ENCODE measurements around the gene PRELP.
A peak's percentile ranks its signal among the peaks of the same experiment; 100 is the strongest.

Gene PRELP

GRCh38 chr1:203458078-203458477 lies 17.5 kb upstream of the PRELP start:
- Histone ChIP-seq H3K36me3 (ENCODE audit: control insufficient read depth in 2 of 2, insufficient read depth in 1 of 2, low read length in 2 of 2) (no peaks in the 10 kb centered on the region), H3K27ac (ENCODE audit: extremely low read depth, low read depth, low read length) (no peak overlapping the region), H3K4me1 (ENCODE audit: control insufficient read depth, insufficient read depth, low read length) (no peaks in the 10 kb centered on the region), H3K4me3 (ENCODE audit: low read depth, low read length) (no peak overlapping the region), H3K9me3 (ENCODE audit: control insufficient read depth, insufficient read depth, low read depth, low read length) (no peaks in the 10 kb centered on the region)
- POLR2A ChIA-PET = no interaction called here
- peak; percentile 65 for TF ChIP-seq ZNF133 (tag by site-specific recombination; IDR thresholded peaks at IDR 0.05)
- TF ChIP-seq ZNF654 (tag by site-specific recombination; IDR thresholded peaks at IDR 0.05; ENCODE audit: low read depth) = no peak
- CTCF ChIA-PET = no interaction called here

GRCh38 chr1:203459671-203460201 lies 15.9 kb upstream of the PRELP start:
- ChIA-PET CTCF (no interaction called here), POLR2A (no interaction called here)
- Histone ChIP-seq H3K36me3 (ENCODE audit: control insufficient read depth in 2 of 2, insufficient read depth in 1 of 2, low read length in 2 of 2) (no peaks in the 10 kb centered on the region), H3K27ac (ENCODE audit: extremely low read depth, low read depth, low read length) (no peak overlapping the region), H3K4me1 (ENCODE audit: control insufficient read depth, insufficient read depth, low read length) (no peaks in the 10 kb centered on the region), H3K9me3 (ENCODE audit: control insufficient read depth, insufficient read depth, low read depth, low read length) (no peaks in the 10 kb centered on the region), H3K4me3 (ENCODE audit: low read depth, low read length) (no peak overlapping the region)
- TF ChIP-seq PRDM6 (tag by site-specific recombination; IDR thresholded peaks at IDR 0.05) (no peak), ZNF311 (tag by site-specific recombination; IDR thresholded peaks at IDR 0.05; ENCODE audit: borderline replicate concordance) (no peak), ZBTB17 (tag by site-specific recombination; IDR thresholded peaks at IDR 0.05) (no peak), ZNF513 (tag by site-specific recombination; IDR thresholded peaks at IDR 0.05) (no peak), ZBTB21 (tag by site-specific recombination; IDR thresholded peaks at IDR 0.05) (no peak), YY2 (tag by site-specific recombination; IDR thresholded peaks at IDR 0.05) (no peak), MZF1 (tag by site-specific recombination; IDR thresholded peaks at IDR 0.05; ENCODE audit: borderline replicate concordance) (no peak)

GRCh38 chr1:203461717-203462116 lies 13.9 kb upstream of the PRELP start:
- no peaks in the 10 kb centered on the region for H3K36me3 ChIP-seq (ENCODE audit: control insufficient read depth in 2 of 2, insufficient read depth in 1 of 2, low read length in 2 of 2)
- TF ChIP-seq ZNF112 (tag by site-specific recombination; IDR thresholded peaks at IDR 0.05) (no peak), SCRT2 (tag by site-specific recombination; IDR thresholded peaks at IDR 0.05) (peak; percentile 78), ZIC2 (tag by site-specific recombination; IDR thresholded peaks at IDR 0.05) (peak; percentile 68), ZNF121 (tag by site-specific recombination; IDR thresholded peaks at IDR 0.05) (no peak), SCRT1 (tag by site-specific recombination; IDR thresholded peaks at IDR 0.05; ENCODE audit: borderline replicate concordance) (0 out of 2 replicates have a peak, but pooled peaks have one; percentile 11)
- H3K4me3 ChIP-seq (ENCODE audit: low read depth, low read length) = no peak overlapping the region
- no peaks in the 10 kb centered on the region for H3K9me3 ChIP-seq (ENCODE audit: control insufficient read depth, insufficient read depth, low read depth, low read length)
- no peaks in the 10 kb centered on the region for H3K4me1 ChIP-seq (ENCODE audit: control insufficient read depth, insufficient read depth, low read length)
- H3K27ac ChIP-seq (ENCODE audit: extremely low read depth, low read depth, low read length) = no peak overlapping the region
- POLR2A ChIA-PET = no interaction called here
- CTCF ChIA-PET = interaction anchor here (0.9 kb wide), 1 partner anchor 118 kb away, joined by 3 read pairs; no protein-coding TSS in a partner anchor

GRCh38 chr1:203462143-203462542 lies 13.5 kb upstream of the PRELP start:
- POLR2A ChIA-PET = no interaction called here
- TF ChIP-seq GLIS2 (tag by site-specific recombination; IDR thresholded peaks at IDR 0.05) = no peak
- TF ChIP-seq SALL2 (tag by site-specific recombination; IDR thresholded peaks at IDR 0.05; ENCODE audit: borderline replicate concordance) = no peak
- TF ChIP-seq ZNF155 (tag by site-specific recombination; IDR thresholded peaks at IDR 0.05) = no peak
- TF ChIP-seq MZF1 (tag by site-specific recombination; IDR thresholded peaks at IDR 0.05; ENCODE audit: borderline replicate concordance) = no peak
- no peak for TF ChIP-seq ZNF558 (tag by site-specific recombination; IDR thresholded peaks at IDR 0.05)
- no peak for TF ChIP-seq ZNF362 (tag by site-specific recombination; IDR thresholded peaks at IDR 0.05)
- no peak for TF ChIP-seq ZNF664 (tag by site-specific recombination; IDR thresholded peaks at IDR 0.05)
- no peak for TF ChIP-seq ZNF629 (tag by site-specific recombination; IDR thresholded peaks at IDR 0.05)
- no peak for TF ChIP-seq ZSCAN4 (tag by site-specific recombination; IDR thresholded peaks at IDR 0.05)
- TF ChIP-seq SCRT1 (tag by site-specific recombination; IDR thresholded peaks at IDR 0.05; ENCODE audit: borderline replicate concordance) = no peak
- no peak for TF ChIP-seq ZNF133 (tag by site-specific recombination; IDR thresholded peaks at IDR 0.05)
- no peak for TF ChIP-seq ZNF571 (tag by site-specific recombination; IDR thresholded peaks at IDR 0.05)

More at GRCh38 chr1:203462143-203462542, 13.5 kb upstream of the PRELP start:
- no peaks in the 10 kb centered on the region for H3K4me1 ChIP-seq (ENCODE audit: control insufficient read depth, insufficient read depth, low read length)
- no peak overlapping the region for H3K27ac ChIP-seq (ENCODE audit: extremely low read depth, low read depth, low read length)
- no peak overlapping the region for H3K4me3 ChIP-seq (ENCODE audit: low read depth, low read length)
- no peaks in the 10 kb centered on the region for H3K9me3 ChIP-seq (ENCODE audit: control insufficient read depth, insufficient read depth, low read depth, low read length)
- no peaks in the 10 kb centered on the region for H3K36me3 ChIP-seq (ENCODE audit: control insufficient read depth in 2 of 2, insufficient read depth in 1 of 2, low read length in 2 of 2)
- CTCF ChIA-PET = interaction anchor here (0.9 kb wide), 1 partner anchor 119 kb away, joined by 3 read pairs; no protein-coding TSS in a partner anchor
